ENCODE measurements around the gene TUBB4A. TPM values are rescaled to one million over a fixed set of nuclear protein-coding genes. Genes with fewer than 3 reads are reported as not detected.

TUBB4A gene
- total RNA-seq, 1 experiment from 2014 or later: not detected

DNA sequence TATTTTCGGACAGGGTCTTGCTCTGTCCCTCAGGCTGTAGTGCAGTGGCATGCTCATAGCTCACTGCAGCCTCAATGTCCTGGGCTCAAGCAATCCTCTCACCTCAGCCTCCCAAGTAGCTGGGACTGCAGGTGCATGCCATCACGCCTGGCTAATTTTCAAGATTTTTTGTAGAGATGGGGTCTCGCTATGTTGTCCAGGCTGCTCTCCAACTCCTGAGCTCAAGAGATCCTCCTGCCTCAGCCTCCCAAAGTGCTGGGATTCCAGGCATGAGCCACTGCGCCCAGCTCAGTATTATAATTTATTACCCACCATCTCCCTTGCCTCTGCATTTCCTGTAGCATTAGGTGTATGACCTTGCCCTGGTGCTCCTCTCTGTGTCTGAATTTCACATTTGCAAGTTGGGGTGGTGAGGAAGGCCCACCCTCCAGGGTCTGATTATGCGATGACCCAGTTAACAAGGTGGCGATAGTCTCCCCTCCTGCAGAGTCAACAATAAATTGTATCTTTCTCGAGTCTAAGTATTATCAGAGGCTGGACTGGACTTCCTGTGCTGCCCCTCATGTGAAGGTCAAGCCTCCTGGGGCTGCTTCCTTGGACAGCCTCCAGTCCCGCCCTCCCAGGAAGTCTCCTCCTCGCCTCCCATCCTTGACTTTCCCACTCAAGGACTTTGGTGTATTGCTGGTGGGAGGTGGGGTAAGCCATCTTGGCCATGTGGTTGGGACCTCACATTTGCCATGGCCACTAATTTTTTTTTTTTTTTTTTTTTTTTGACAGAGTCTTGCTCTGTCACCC, 1.5 kb upstream of the TUBB4A start:
- H3K9me3 ChIP-seq (ENCODE audit: insufficient read depth, low read depth): no peaks in the 10 kb centered on the region
- BruUV-seq (replicated peaks): no TSS peak
- CTCF ChIA-PET: no interaction called here

DNA sequence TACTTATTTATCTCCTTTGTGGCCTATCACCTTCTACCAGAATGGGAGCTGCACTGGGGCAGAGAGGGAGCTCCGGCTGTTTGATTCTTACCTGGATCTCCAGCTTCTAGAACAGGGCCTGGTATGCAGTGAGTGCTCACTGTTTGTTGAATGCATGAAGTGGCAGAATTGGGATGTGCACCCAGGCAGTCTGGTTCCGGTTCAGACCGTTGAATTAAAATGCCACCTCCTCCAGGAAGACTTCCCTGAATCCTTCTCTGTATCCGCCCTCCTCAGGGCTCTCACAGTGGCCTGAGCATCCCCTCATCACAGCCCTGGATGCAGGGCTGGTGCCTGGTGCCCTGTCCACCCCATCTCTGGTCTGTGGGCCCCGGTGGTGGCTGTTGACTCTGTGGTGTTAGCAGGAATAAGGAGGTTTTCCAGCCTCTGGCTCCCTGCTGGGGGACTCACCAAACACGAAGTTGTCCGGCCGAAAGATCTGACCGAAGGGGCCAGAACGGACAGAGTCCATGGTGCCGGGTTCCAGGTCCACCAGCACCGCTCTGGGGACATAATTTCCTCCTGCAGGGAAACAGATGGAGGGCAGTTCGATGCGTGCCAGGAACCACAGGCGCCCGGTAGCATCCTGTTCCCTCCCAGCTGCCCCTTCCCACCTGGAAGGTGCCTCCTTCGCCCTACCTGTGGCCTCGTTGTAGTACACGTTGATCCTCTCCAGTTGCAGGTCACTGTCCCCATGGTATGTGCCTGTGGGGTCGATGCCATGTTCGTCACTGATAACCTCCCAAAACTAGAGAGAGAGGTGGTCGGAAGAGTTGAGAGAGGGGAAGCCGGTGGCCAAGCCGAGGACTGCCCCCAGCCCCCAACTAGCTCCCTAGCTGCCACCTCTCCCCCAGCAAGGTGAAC, 1.0 kb downstream of the TUBB4A start:
- H3K27me3 ChIP-seq (ENCODE audit: insufficient read depth, low read depth): no peaks in the 10 kb centered on the region
- no peak overlapping the region for H3K27ac ChIP-seq
- H2AFZ ChIP-seq: no peak overlapping the region
- intact Hi-C loops (cut with micrococcal nuclease; ENCODE audit: unreplicated experiment): no loop called here
- H3K9me2 ChIP-seq (ENCODE audit: insufficient read depth): no peaks in the 10 kb centered on the region
- H3K4me1 ChIP-seq (replicated peaks; ENCODE audit: insufficient read depth): no peaks in the 10 kb centered on the region
- H3K79me2 ChIP-seq (ENCODE audit: low read depth): no peaks in the 10 kb centered on the region
- BruUV-seq (replicated peaks): no TSS peak
- ChIA-PET POLR2A (ENCODE audit: unreplicated experiment) (no interaction called here), CTCF (no interaction called here)
- no peaks in the 10 kb centered on the region for H4K20me1 ChIP-seq (ENCODE audit: insufficient read depth)
- H3K4me3 ChIP-seq: no peak overlapping the region
- no peaks in the 10 kb centered on the region for H3K36me3 ChIP-seq (ENCODE audit: low read depth)
- DNase-seq: no peak
- H3K4me2 ChIP-seq: no peak overlapping the region
- no peaks in the 10 kb centered on the region for H3F3A ChIP-seq (ENCODE audit: insufficient read depth, low read depth)
- H3K9me3 ChIP-seq (ENCODE audit: insufficient read depth, low read depth): no peaks in the 10 kb centered on the region
- no peak for TF ChIP-seq EZH2 (IDR thresholded peaks at IDR 0.05; ENCODE audit: low read depth)

More for the DNA sequence above, 1.5 kb upstream of the TUBB4A start:
- Histone ChIP-seq H3K4me1 (replicated peaks; ENCODE audit: insufficient read depth) (no peaks in the 10 kb centered on the region), H3K4me2 (no peak overlapping the region), H2AFZ (no peak overlapping the region), H3K27me3 (ENCODE audit: insufficient read depth, low read depth) (no peaks in the 10 kb centered on the region), H3F3A (ENCODE audit: insufficient read depth, low read depth) (no peaks in the 10 kb centered on the region), H3K36me3 (ENCODE audit: low read depth) (no peaks in the 10 kb centered on the region), H4K20me1 (ENCODE audit: insufficient read depth) (no peaks in the 10 kb centered on the region), H3K9me2 (ENCODE audit: insufficient read depth) (no peaks in the 10 kb centered on the region), H3K79me2 (ENCODE audit: low read depth) (no peaks in the 10 kb centered on the region), H3K4me3 (no peak overlapping the region), H3K27ac (no peak overlapping the region)
- TF ChIP-seq, protein P1, sequence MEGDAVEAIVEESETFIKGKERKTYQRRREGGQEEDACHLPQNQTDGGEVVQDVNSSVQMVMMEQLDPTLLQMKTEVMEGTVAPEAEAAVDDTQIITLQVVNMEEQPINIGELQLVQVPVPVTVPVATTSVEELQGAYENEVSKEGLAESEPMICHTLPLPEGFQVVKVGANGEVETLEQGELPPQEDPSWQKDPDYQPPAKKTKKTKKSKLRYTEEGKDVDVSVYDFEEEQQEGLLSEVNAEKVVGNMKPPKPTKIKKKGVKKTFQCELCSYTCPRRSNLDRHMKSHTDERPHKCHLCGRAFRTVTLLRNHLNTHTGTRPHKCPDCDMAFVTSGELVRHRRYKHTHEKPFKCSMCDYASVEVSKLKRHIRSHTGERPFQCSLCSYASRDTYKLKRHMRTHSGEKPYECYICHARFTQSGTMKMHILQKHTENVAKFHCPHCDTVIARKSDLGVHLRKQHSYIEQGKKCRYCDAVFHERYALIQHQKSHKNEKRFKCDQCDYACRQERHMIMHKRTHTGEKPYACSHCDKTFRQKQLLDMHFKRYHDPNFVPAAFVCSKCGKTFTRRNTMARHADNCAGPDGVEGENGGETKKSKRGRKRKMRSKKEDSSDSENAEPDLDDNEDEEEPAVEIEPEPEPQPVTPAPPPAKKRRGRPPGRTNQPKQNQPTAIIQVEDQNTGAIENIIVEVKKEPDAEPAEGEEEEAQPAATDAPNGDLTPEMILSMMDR (conservative IDR thresholded peaks at IDR 0.05): no peak
- TF ChIP-seq EZH2 (IDR thresholded peaks at IDR 0.05; ENCODE audit: low read depth): no peak
- intact Hi-C loops (cut with micrococcal nuclease; ENCODE audit: unreplicated experiment): no loop called here
- no peak for DNase-seq
- POLR2A ChIA-PET (ENCODE audit: unreplicated experiment): no interaction called here

DNA sequence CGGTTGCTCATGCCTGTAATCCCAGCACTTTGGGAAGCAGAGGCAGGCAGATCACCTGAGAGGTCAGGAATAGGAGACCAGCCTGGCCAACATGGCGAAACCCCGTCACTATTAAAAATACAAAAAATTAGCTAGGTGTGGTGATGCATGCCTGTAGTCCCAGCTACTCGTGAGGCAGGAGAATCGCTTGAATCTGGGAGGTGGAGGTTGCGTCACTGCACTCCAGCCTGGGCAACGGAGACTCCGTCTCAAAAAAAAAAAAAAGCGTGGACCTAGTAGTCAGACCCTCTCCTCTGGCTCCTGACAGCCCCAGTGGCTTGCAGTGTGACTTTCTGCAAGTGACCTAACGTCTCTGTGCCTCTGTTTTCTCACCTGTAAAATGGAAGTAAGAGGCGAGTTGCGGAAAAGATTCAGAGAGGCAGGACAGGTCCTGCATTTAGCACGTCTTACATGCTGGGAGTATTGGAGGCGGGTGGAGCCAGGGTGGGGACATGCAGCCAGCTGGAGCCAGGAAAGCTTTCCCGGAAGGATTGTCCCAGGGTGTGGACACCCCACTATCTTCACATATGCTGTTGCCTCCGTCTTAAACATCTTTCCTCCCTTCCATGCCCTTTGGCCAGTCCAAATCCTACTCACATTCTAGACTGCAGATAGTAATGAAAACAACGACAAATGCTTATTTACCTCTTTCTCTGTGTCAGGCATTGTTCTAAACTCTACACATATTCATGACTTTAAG, 2.9 kb downstream of the TUBB4A start:
- intact Hi-C loops (cut with micrococcal nuclease; ENCODE audit: unreplicated experiment): no loop called here
- Histone ChIP-seq H3K9me3 (ENCODE audit: insufficient read depth, low read depth) (no peaks in the 10 kb centered on the region), H3K9me2 (ENCODE audit: insufficient read depth) (no peaks in the 10 kb centered on the region), H3F3A (ENCODE audit: insufficient read depth, low read depth) (no peaks in the 10 kb centered on the region), H3K36me3 (ENCODE audit: low read depth) (no peaks in the 10 kb centered on the region), H3K4me1 (replicated peaks; ENCODE audit: insufficient read depth) (no peaks in the 10 kb centered on the region), H3K4me2 (no peak overlapping the region), H3K4me3 (no peak overlapping the region), H2AFZ (no peak overlapping the region), H3K79me2 (ENCODE audit: low read depth) (no peaks in the 10 kb centered on the region), H3K27me3 (ENCODE audit: insufficient read depth, low read depth) (no peaks in the 10 kb centered on the region), H3K27ac (no peak overlapping the region), H4K20me1 (ENCODE audit: insufficient read depth) (no peaks in the 10 kb centered on the region)
- ChIA-PET CTCF (interaction anchor here (0.6 kb wide), 2 partner anchors 61 to 133 kb away, joined by 3 read pairs; no protein-coding TSS in a partner anchor), POLR2A (ENCODE audit: unreplicated experiment) (no interaction called here)
- no TSS peak for BruUV-seq (replicated peaks)
- no peak for TF ChIP-seq EZH2 (IDR thresholded peaks at IDR 0.05; ENCODE audit: low read depth)
- TF ChIP-seq, protein P1 (conservative IDR thresholded peaks at IDR 0.05): no peak
- no peak for DNase-seq
